ENCODE results near the gene SYNPO2.

DNA sequence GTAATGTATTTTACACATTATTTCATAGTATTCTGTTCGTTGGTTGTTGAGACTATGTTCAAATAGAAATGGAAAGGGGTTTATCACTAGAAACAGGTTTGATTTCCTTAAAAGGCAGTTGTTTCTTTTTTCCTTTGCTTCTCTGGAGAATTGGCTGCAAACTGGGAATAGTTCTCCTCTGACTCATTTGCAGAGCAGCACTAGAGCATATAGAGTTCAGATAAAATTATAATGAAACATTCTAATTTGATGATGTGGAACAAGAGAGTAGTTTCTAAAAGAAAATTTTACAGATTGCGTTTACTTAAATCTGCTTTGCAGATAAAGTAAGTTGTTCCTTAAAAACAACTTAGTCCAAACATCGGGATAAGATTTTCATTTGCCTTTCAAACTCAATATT lies 29.7 kb downstream of the SYNPO2 start:
- TF ChIP-seq NFIC (IDR thresholded peaks at IDR 0.05) (peak; percentile 48; the same call in 1 of the 2 replicates), TAF1 (IDR thresholded peaks at IDR 0.05; ENCODE audit: low read depth) (no peak), CEBPB (IDR thresholded peaks at IDR 0.05) (no peak), RAD21 (IDR thresholded peaks at IDR 0.05; ENCODE audit: low read depth) (no peak), TCF12 (IDR thresholded peaks at IDR 0.05; ENCODE audit: low read depth) (no peak), MAX (IDR thresholded peaks at IDR 0.05) (no peak), EGR1 (IDR thresholded peaks at IDR 0.05) (no peak), YY1 (IDR thresholded peaks at IDR 0.05; ENCODE audit: low read depth) (no peak), CREB1 (IDR thresholded peaks at IDR 0.05; ENCODE audit: low read depth) (no peak), FOXM1 (IDR thresholded peaks at IDR 0.05; ENCODE audit: borderline replicate concordance, low read depth) (peak; percentile 29; the same call in 1 of the 2 replicates), EP300 (IDR thresholded peaks at IDR 0.05; ENCODE audit: borderline replicate concordance) (peak; percentile 53; the same call in 1 of the 2 replicates), TEAD4 (IDR thresholded peaks at IDR 0.05) (peak; percentile 83)
- TF ChIP-seq, protein P1, sequence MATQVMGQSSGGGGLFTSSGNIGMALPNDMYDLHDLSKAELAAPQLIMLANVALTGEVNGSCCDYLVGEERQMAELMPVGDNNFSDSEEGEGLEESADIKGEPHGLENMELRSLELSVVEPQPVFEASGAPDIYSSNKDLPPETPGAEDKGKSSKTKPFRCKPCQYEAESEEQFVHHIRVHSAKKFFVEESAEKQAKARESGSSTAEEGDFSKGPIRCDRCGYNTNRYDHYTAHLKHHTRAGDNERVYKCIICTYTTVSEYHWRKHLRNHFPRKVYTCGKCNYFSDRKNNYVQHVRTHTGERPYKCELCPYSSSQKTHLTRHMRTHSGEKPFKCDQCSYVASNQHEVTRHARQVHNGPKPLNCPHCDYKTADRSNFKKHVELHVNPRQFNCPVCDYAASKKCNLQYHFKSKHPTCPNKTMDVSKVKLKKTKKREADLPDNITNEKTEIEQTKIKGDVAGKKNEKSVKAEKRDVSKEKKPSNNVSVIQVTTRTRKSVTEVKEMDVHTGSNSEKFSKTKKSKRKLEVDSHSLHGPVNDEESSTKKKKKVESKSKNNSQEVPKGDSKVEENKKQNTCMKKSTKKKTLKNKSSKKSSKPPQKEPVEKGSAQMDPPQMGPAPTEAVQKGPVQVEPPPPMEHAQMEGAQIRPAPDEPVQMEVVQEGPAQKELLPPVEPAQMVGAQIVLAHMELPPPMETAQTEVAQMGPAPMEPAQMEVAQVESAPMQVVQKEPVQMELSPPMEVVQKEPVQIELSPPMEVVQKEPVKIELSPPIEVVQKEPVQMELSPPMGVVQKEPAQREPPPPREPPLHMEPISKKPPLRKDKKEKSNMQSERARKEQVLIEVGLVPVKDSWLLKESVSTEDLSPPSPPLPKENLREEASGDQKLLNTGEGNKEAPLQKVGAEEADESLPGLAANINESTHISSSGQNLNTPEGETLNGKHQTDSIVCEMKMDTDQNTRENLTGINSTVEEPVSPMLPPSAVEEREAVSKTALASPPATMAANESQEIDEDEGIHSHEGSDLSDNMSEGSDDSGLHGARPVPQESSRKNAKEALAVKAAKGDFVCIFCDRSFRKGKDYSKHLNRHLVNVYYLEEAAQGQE (IDR thresholded peaks at IDR 0.05; ENCODE audit: low read depth), result no peak
